HCT116 (cell line): Measurements from ENCODE around the gene ADAMTS13.

Source experiments
- CTCF ChIP-seq, 3 experiments: fragments of 200-600 bp in 1 of 3; sonication (generic) in 1 of 3; IDR thresholded peaks in 2 of 3; conservative IDR thresholded peaks in 1 of 3; 2 replicates each; pipeline ENCODE4 v1.5.1; 2012 to 2017; ENCODE audit warnings: low read depth in 2 of 3, low read length in 2 of 3, antibody characterized with exemption in 1 of 3, borderline replicate concordance in 1 of 3, control low read depth in 1 of 3, mild to moderate bottlenecking in 1 of 3, mixed read lengths in 1 of 3, mixed run types in 1 of 3, moderate library complexity in 1 of 3; ENCODE audit not compliant: insufficient read depth in 1 of 3
- EZH2 ChIP-seq: fragments of 200-600 bp; sonication (generic); IDR thresholded peaks from 2 replicates; pipeline ENCODE4 v1.6.1; 2017; ENCODE audit warnings: antibody characterized with exemption, mixed run types
- JUND ChIP-seq: IDR thresholded peaks from 2 replicates; pipeline ENCODE4 v1.6.1; 2012
- POLR2A ChIP-seq: IDR thresholded peaks from 2 replicates; pipeline ENCODE4 v1.7.0; 2011; ENCODE audit warnings: borderline replicate concordance; ENCODE audit not compliant: insufficient read depth, insufficient read length; ENCODE audit errors: extremely low read depth
- POLR2AphosphoS5 ChIP-seq: IDR thresholded peaks from 2 replicates; pipeline ENCODE4 v1.6.1; 2011; ENCODE audit warnings: mild to moderate bottlenecking, low read depth, low read length, moderate library complexity
- REST ChIP-seq: IDR thresholded peaks from 2 replicates; pipeline ENCODE4 v1.6.1; 2012; ENCODE audit warnings: low read depth
- SRF ChIP-seq: IDR thresholded peaks from 2 replicates; pipeline ENCODE4 v1.6.1; 2012; ENCODE audit warnings: low read depth
- YY1 ChIP-seq: IDR thresholded peaks from 2 replicates; pipeline ENCODE4 v1.6.1; 2011; ENCODE audit warnings: low read length, low read depth, moderate library complexity, mild to moderate bottlenecking; ENCODE audit not compliant: insufficient replicate concordance; ENCODE audit errors: extremely low read depth
- ZBTB33 ChIP-seq: IDR thresholded peaks from 2 replicates; pipeline ENCODE4 v1.6.1; 2011; ENCODE audit warnings: mild to moderate bottlenecking, low read length, moderate library complexity; ENCODE audit not compliant: insufficient replicate concordance; ENCODE audit errors: extremely low read depth
- ZNF274 ChIP-seq: fragments of 200-500 bp; sonication (Bioruptor generic); IDR thresholded peaks from 2 replicates; pipeline ENCODE4 v1.6.1; 2014; ENCODE audit warnings: mild to moderate bottlenecking, low read depth, low read length, inconsistent platforms
- TF ChIP-seq, protein P1 (sequence below): IDR thresholded peaks from 2 replicates; pipeline ENCODE4 v1.6.1; 2012
- TF ChIP-seq, protein P2 (sequence below): IDR thresholded peaks from 2 replicates; pipeline ENCODE4 v1.6.1; 2012

DNA sequence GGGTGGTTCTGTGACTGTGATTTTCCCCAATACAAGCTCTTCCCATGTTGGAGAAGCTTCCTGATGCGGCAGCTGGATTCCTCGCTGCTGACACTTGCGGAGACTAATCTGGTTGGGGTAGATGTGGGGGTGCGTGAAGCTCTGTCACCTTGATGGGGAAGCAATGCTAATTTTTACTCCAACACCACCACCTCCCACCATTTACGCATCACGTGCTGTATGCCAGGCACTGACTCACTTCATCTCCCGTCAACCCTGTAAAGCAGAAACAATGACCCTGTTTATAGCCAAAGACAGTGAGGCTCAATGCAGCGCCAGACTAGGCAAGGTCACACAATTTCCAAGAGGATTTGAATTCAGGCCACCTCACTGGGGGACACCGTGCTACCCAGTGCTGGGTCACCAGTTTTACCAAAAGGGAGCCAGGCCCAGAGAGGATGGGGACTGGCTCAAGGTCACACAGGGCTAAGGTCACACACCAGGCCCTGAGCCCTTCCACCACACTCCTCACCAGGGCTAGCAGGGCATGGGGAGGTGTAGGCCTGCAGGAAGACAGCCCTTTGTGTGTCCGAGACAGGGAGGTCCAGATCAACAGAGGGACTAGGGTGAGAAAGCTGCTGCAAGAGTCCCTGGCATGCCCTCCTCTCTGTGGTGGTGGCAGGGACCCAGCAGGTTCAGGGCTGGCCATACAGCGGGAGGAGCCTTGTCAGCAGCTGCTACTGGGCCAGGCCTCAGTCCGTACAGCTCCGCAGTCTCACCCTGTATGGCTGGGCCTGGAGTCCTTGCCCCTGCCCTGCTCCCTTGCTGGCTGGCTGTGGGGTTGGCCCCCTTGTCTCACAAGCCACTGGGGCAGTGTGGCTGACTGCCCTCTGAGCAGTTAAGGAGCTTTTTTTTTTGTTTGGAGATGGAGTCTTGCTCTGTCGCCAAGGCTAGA lies 42.7 kb upstream of the ADAMTS13 start:
- TF ChIP-seq SRF (no peak), CTCF (IDR thresholded peaks at IDR 0.05 in 2 of 3, conservative IDR thresholded peaks at IDR 0.05 in 1 of 3; ENCODE audit: borderline replicate concordance in 1 of 3, insufficient read depth in 1 of 3, low read depth in 2 of 3, low read length in 2 of 3) (no peak), YY1 (no peak), EZH2 (no peak), REST (no peak), ZNF274 (no peak), POLR2A (no peak), POLR2AphosphoS5 (no peak), ZBTB33 (no peak), JUND (no peak)
- TF ChIP-seq, protein P1, sequence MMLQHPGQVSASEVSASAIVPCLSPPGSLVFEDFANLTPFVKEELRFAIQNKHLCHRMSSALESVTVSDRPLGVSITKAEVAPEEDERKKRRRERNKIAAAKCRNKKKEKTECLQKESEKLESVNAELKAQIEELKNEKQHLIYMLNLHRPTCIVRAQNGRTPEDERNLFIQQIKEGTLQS = no peak
- TF ChIP-seq, protein P2, sequence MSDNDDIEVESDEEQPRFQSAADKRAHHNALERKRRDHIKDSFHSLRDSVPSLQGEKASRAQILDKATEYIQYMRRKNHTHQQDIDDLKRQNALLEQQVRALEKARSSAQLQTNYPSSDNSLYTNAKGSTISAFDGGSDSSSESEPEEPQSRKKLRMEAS = no peak
